H1 (cell line): ENCODE results near the gene SLC6A20. TPM values are rescaled to one million over a fixed set of nuclear protein-coding genes. Genes with fewer than 3 reads are reported as not detected.

Experiments used
- BCL11A ChIP-seq, 2 experiments: IDR thresholded peaks; one replicate each; pipeline ENCODE4 v1.6.1; 2011; ENCODE audit warnings: low read depth in 2 of 2, low read length in 2 of 2, mild to moderate bottlenecking in 2 of 2
- CBX5 ChIP-seq: fragments of 300-800, 300-1000 bp; sonication (generic); IDR thresholded peaks from 2 replicates; pipeline ENCODE4 v1.7.1; 2016; ENCODE audit warnings: antibody characterized with exemption, low read length, low read depth
- FOSL1 ChIP-seq: IDR thresholded peaks from 2 replicates; pipeline ENCODE4 v1.6.1; 2011; ENCODE audit warnings: mild to moderate bottlenecking, low read depth, low read length, moderate library complexity; ENCODE audit not compliant: insufficient read depth
- NANOG ChIP-seq: IDR thresholded peaks from 2 replicates; pipeline ENCODE4 v1.6.1; 2011; ENCODE audit warnings: low read length, low read depth, mild to moderate bottlenecking, inconsistent platforms; ENCODE audit not compliant: insufficient read depth, poor library complexity, severe bottlenecking
- POLR2AphosphoS5 ChIP-seq: IDR thresholded peaks from 2 replicates; pipeline ENCODE4 v1.6.1; 2011; ENCODE audit warnings: low read depth, low read length
- TCF12 ChIP-seq: IDR thresholded peaks from 2 replicates; pipeline ENCODE4 v1.6.1; 2011; ENCODE audit warnings: low read depth, mild to moderate bottlenecking, low read length
- polyA plus RNA-seq, 7 experiments: library from polyadenylated mRNA; depleted of rRNA in 3 of 7; stranded (reverse) in 5 of 7; unstranded in 2 of 7; fragments of >200 nt in 5 of 7; fragments of 200-250 nt in 2 of 7; gene quantifications; 1 replicate in 5 of 7; 2 replicates in 1 of 7; 4 replicates in 1 of 7; pipeline versions ENCODE4 v1.2.1 to v1.2.3, GENCODE V29; 2011 to 2013; ENCODE audit warnings: missing spikeins in 2 of 7, mixed read lengths in 2 of 7
- total RNA-seq: library from RNA; stranded (reverse); fragmentation: NEBNext Ultra II Directional; extraction: Animal tissue kit (Norgen Biotek cat#: 25700); gene quantifications from 2 replicates; pipeline ENCODE4 v1.2.1, GENCODE V29; 2021

The SLC6A20 gene
- total and polyA plus RNA-seq, 2 of the 8 experiments (the other 6 are each of a cell fraction or from before 2014, with no cell fraction given), result 0.05 TPM; not detected in 1

DNA sequence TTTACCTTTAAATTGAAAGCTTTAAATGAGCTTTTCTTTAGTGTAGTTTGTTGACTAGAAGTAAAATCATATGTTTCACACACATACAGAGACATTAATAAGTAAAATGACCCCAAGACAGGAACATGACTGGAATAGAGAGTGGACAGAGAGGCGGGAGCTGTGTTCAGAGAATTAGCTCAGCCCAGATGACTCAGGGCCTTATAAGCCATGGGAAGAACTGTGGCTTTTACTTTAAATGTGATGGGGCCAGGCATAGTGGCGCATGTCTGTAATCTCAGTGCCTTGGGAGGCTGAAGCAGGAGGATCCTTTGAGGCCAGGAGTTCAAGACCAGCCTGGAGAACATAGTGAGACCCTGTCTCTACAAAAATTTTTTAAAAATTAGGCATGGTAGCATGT lies 80.4 kb downstream of the SLC6A20 start (continued):
- TF ChIP-seq TCF12, result no peak
- no peak for TF ChIP-seq POLR2AphosphoS5
- no peak for TF ChIP-seq NANOG
- TF ChIP-seq BCL11A (IDR thresholded peaks at IDR 0.05; ENCODE audit: low read depth in 2 of 2, low read length in 2 of 2), result no peak
- no peak for TF ChIP-seq FOSL1
- TF ChIP-seq CBX5, result no peak
